K562 (cell line): ENCODE data around the gene AGAP1. TPM values are rescaled to one million over a fixed set of nuclear protein-coding genes. Genes with fewer than 3 reads are reported as not detected.

ENCODE experiments used
- ATAC-seq: fragments of 200-7000 bp; cut with Tn5 transposase; 3 replicates; pipeline ENCODE4 v1.9.1; 2020; ENCODE audit warnings: moderate library complexity
- BruUV-seq: library from RNA; stranded (reverse); fragments of 400-500 nt; replicated peaks from 2 replicates; lab custom pipeline; 2021; lab: Mats Ljungman, UMichigan
- CTCF ChIA-PET: fragments of 300-600 bp; formaldehyde crosslinking; extraction: SDS; loops from one replicate; lab custom pipeline; 2021; ENCODE audit warnings: low intra/inter-chr PET ratio; lab: Yijun Ruan, JAX
- POLR2A ChIA-PET: fragments of 300-600, 350-650 bp; sonication (Branson Sonifier 250); formaldehyde crosslinking; extraction: SDS; loops from one replicate; lab custom pipeline; 2021; ENCODE audit warnings: antibody characterized with exemption, inconsistent platforms; lab: Yijun Ruan, JAX
- DNase-seq, 4 experiments: peaks; one replicate each; pipeline versions ENCODE4 v3.0.0 to v3.0.0-alpha.2; 2011 to 2018; ENCODE audit warnings: low spot score in 3 of 4, mixed read lengths in 3 of 4; ENCODE audit errors: extremely low read depth in 1 of 4
- FAIRE-seq: peaks from 2 replicates; lab custom pipeline; 2011; peaks lifted over from hg19 to GRCh38; lab: Jason Lieb, UNC
- H2AFZ ChIP-seq: 2 replicates; pipeline ENCODE4 v1.6.0; 2011; ENCODE audit warnings: low read depth, low read length, control low read depth, inconsistent platforms
- H3K27ac ChIP-seq: fragments of 200-600 bp; 3 replicates; pipeline ENCODE4 v1.8.0; 2011; ENCODE audit warnings: low read depth, mild to moderate bottlenecking, control low read depth, inconsistent platforms, low read length, moderate library complexity, mixed read lengths; ENCODE audit errors: extremely low read depth
- H3K27me3 ChIP-seq, 2 experiments: fragments of 300-600 bp in 1 of 2; 2 replicates in 1 of 2; 3 replicates in 1 of 2; pipeline versions ENCODE4 v1.6.0 to v1.8.0; 2011; ENCODE audit warnings: inconsistent platforms in 2 of 2, low read length in 2 of 2, mild to moderate bottlenecking in 1 of 2, mixed read lengths in 1 of 2, moderate library complexity in 1 of 2; ENCODE audit not compliant: control insufficient read depth in 2 of 2, insufficient read depth in 2 of 2
- H3K36me3 ChIP-seq: fragments of 300-600 bp; 3 replicates; pipeline ENCODE4 v1.8.0; 2011; ENCODE audit warnings: mild to moderate bottlenecking, low read length, inconsistent platforms; ENCODE audit not compliant: control insufficient read depth, insufficient read depth
- H3K4me1 ChIP-seq, 2 experiments: fragments of 200-600 bp in 1 of 2; replicated peaks in 1 of 2; 2 replicates in 1 of 2; 3 replicates in 1 of 2; pipeline versions ENCODE4 v1.5.1 to v1.8.0; 2011; ENCODE audit warnings: inconsistent platforms in 2 of 2, low read length in 2 of 2, mild to moderate bottlenecking in 1 of 2, mixed read lengths in 1 of 2, moderate library complexity in 1 of 2; ENCODE audit not compliant: control insufficient read depth in 2 of 2, insufficient read depth in 2 of 2
- H3K4me2 ChIP-seq: 2 replicates; pipeline ENCODE4 v1.6.1; 2011; ENCODE audit warnings: low read length, control low read depth, inconsistent platforms, mixed read lengths; ENCODE audit not compliant: insufficient read depth
- H3K4me3 ChIP-seq: fragments of 200-600 bp; sonication (generic), shearing (Covaris generic); 2 replicates; pipeline ENCODE4 v1.5.1; 2016; ENCODE audit warnings: control low read depth, inconsistent platforms
- H3K79me2 ChIP-seq: fragments of 200-600 bp; 3 replicates; pipeline ENCODE4 v1.8.0; 2011; ENCODE audit warnings: low read length, inconsistent platforms; ENCODE audit not compliant: control insufficient read depth, insufficient read depth
- H3K9ac ChIP-seq, 2 experiments: 2 replicates each; pipeline versions ENCODE4 v1.6.0 to v1.6.1; 2011; ENCODE audit warnings: low read depth in 2 of 2, low read length in 2 of 2, control low read depth in 1 of 2, inconsistent platforms in 1 of 2, mild to moderate bottlenecking in 1 of 2, mixed read lengths in 1 of 2; ENCODE audit not compliant: insufficient read depth in 1 of 2
- H3K9me1 ChIP-seq: one replicate; pipeline ENCODE4 v1.6.0; 2011; ENCODE audit warnings: inconsistent platforms, mild to moderate bottlenecking, low read length, moderate library complexity; ENCODE audit not compliant: control insufficient read depth, insufficient read depth
- H3K9me3 ChIP-seq: replicated peaks from 2 replicates; pipeline ENCODE4 v1.5.1; 2011; ENCODE audit warnings: low read depth, low read length, inconsistent platforms; ENCODE audit not compliant: control insufficient read depth, insufficient read depth
- H4K20me1 ChIP-seq: replicated peaks from 2 replicates; pipeline ENCODE4 v1.6.1; 2011; ENCODE audit warnings: low read length, inconsistent platforms, mixed read lengths; ENCODE audit not compliant: control insufficient read depth, insufficient read depth
- ATF7 ChIP-seq: fragments of 450-650 bp; IDR thresholded peaks from 2 replicates; pipeline ENCODE4 v1.7.1; 2014; ENCODE audit warnings: mild to moderate bottlenecking, moderate library complexity
- CREBBP ChIP-seq: IDR thresholded peaks from one replicate; pipeline ENCODE4 v1.6.1; 2012; ENCODE audit warnings: low read depth, mild to moderate bottlenecking, control low read depth, inconsistent platforms, low read length
- EZH2 ChIP-seq: IDR thresholded peaks from 2 replicates; pipeline ENCODE4 v1.6.1; 2012; ENCODE audit warnings: low read depth, mild to moderate bottlenecking, inconsistent platforms, low read length, borderline replicate concordance
- FOSL1 ChIP-seq: fragments of 200-800 bp; sonication (Bioruptor generic); conservative IDR thresholded peaks from 2 replicates; pipeline ENCODE4 v1.6.1; 2016; ENCODE audit warnings: missing genetic modification characterization, missing compliant biosample characterization
- ILK ChIP-seq: fragments of 450-650 bp; IDR thresholded peaks from 2 replicates; pipeline ENCODE4 v1.6.1; 2016; ENCODE audit warnings: missing genetic modification characterization, low read depth, mild to moderate bottlenecking, missing compliant biosample characterization, moderate library complexity, borderline replicate concordance
- KHSRP ChIP-seq: fragments of 450-650 bp; IDR thresholded peaks from 2 replicates; pipeline ENCODE4 v1.6.1; 2017
- MAFK ChIP-seq: IDR thresholded peaks from 2 replicates; pipeline ENCODE4 v1.6.1; 2011; ENCODE audit warnings: low read length, improper control_type of control experiment
- NFXL1 ChIP-seq: fragments of 450-650 bp; formaldehyde crosslinking; IDR thresholded peaks from 2 replicates; pipeline ENCODE4 v1.4.0; 2021; ENCODE audit warnings: mild to moderate bottlenecking
- POLR2H ChIP-seq: IDR thresholded peaks from 2 replicates; pipeline ENCODE4 v1.6.1; 2016; ENCODE audit warnings: missing genetic modification characterization, low read depth, mild to moderate bottlenecking, control low read depth, missing compliant biosample characterization, moderate library complexity
- RFX1 ChIP-seq: fragments of 450-650 bp; IDR thresholded peaks from 2 replicates; pipeline ENCODE4 v1.6.1; 2016; ENCODE audit warnings: mild to moderate bottlenecking, moderate library complexity
- SMAD2 ChIP-seq: fragments of 150-350 bp; IDR thresholded peaks from 2 replicates; pipeline ENCODE4 v1.6.1; 2014; ENCODE audit warnings: low read depth, mild to moderate bottlenecking, low read length
- SMARCA5 ChIP-seq: fragments of 450-650 bp; IDR thresholded peaks from 2 replicates; pipeline ENCODE4 v1.6.1; 2016
- TBL1XR1 ChIP-seq, 2 experiments: IDR thresholded peaks; 2 replicates each; pipeline ENCODE4 v1.6.1; 2012; ENCODE audit warnings: improper control_type of control experiment in 2 of 2, low read length in 2 of 2, mild to moderate bottlenecking in 1 of 2
- ZNF224 ChIP-seq: sonication (generic); formaldehyde crosslinking; IDR thresholded peaks from 2 replicates; pipeline ENCODE4 v1.8.0; 2022; ENCODE audit warnings: mild to moderate bottlenecking, missing genetic modification reagents
- ZNF239 ChIP-seq: fragments of 250-450 bp; sonication (Bioruptor Pico); IDR thresholded peaks from 2 replicates; pipeline ENCODE4 v1.4.0; 2020; ENCODE audit warnings: mild to moderate bottlenecking
- ZNF586 ChIP-seq: fragments of 450-650 bp; formaldehyde crosslinking; conservative IDR thresholded peaks from 2 replicates; pipeline ENCODE4 v1.4.0; 2020; ENCODE audit warnings: mild to moderate bottlenecking, moderate library complexity
- WGBS: fragments of 100-300 bp; shearing (Covaris generic); methylation state at CpG from one replicate; pipeline ENCODE4 v1.1.6; 2016; ENCODE audit warnings: low coverage, mixed read lengths; ENCODE audit not compliant: insufficient coverage; ENCODE audit errors: missing lambda C conversion rate; 5-methylcytosine and 5-hydroxymethylcytosine counted together
- in situ Hi-C: fragments of 300-500 bp; cut with MboI; formaldehyde crosslinking; loops from 4 replicates; pipeline ENCODE4 v1.15.0; 2018; ENCODE audit warnings: inconsistent platforms, mixed read lengths
- intact Hi-C: fragments of 100-400 bp; cut with micrococcal nuclease; formaldehyde crosslinking; loops from 2 replicates; pipeline ENCODE4 v1.14.2; 2022
- polyA plus RNA-seq, 8 experiments: library from polyadenylated mRNA; depleted of rRNA in 4 of 8; stranded (reverse) in 5 of 8; unstranded in 3 of 8; fragments of >200 nt; fragmentation: Nextera tagmentation in 2 of 8; fragmentation: Illumina TruSeq in 1 of 8; extraction: Ambion mirVana in 2 of 8; extraction: Trizol in 1 of 8; gene quantifications; 2 replicates each; pipeline versions ENCODE4 v1.2.1 to v1.2.3, GENCODE V29; 2011 to 2014; ENCODE audit warnings: inconsistent platforms in 1 of 8, missing spikeins in 1 of 8
- total RNA-seq, 7 experiments: library from RNA; depleted of rRNA in 6 of 7; stranded (reverse); fragments of >200 nt in 6 of 7; fragmentation: Illumina TruSeq in 2 of 7; extraction: Trizol in 2 of 7; gene quantifications; 2 replicates each; pipeline versions ENCODE4 v1.2.1 to v1.2.3, GENCODE V29; 2011 to 2021; ENCODE audit warnings: low replicate concordance in 1 of 7
- TF ChIP-seq, protein P1 (sequence below): fragments of 450-650 bp; formaldehyde crosslinking; IDR thresholded peaks from 2 replicates; pipeline ENCODE4 v1.4.0; 2020; ENCODE audit warnings: mild to moderate bottlenecking
- TF ChIP-seq, protein P2 (sequence below): fragments of 200-800 bp; sonication (Bioruptor generic); IDR thresholded peaks from 2 replicates; pipeline ENCODE4 v1.6.1; 2017; ENCODE audit warnings: missing genetic modification characterization, missing compliant biosample characterization
- TF ChIP-seq, protein P3 (sequence below), 2 experiments: fragments of 450-650 bp; conservative IDR thresholded peaks; 2 replicates each; pipeline ENCODE4 v1.6.1; 2017; ENCODE audit warnings: mild to moderate bottlenecking in 2 of 2, moderate library complexity in 2 of 2

Gene AGAP1
- total and polyA plus RNA-seq, 9 of the 15 experiments (the other 6 are each of a cell fraction or from before 2014, with no cell fraction given), result 1.3 to 24.0 (median 10.6) TPM

DNA sequence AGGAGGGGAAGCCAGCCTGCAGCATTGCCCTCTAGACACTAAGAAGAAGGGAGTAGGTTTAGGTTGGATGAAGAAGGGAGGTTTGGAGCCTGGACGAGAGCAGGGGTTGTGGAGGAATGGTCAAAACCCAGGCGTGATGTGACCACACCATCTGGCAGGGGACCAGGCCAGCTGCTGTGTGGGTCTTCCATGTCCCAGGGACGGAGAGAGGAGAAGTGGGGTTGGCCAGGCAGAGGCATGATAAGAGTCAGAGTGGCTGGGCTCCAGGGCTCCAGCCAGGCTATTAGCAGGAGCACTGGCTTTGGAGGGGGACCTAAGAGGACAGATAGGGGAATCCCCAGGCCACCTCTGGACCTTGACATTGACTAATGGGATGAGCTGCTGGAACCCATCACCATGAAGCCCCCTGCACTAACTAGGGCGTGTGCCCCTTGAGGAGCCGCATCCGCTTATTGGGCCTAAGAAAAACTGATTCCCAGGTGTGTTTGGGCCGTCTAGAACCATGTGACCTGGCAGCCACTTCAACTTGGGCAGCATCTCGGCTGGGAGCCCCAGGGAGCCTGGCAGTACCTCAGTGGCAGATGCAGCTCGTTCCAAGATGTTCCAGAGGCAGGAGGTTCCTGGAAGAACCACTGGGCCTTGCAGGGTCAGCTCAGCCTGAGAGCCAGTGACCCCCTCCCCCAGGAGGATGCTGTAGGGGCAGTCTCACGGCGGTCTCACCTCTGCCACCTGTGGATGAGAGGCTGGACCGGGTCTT, 235.1 kb downstream of the AGAP1 start:
- intact Hi-C loops, result no loop called here
- H3K79me2 ChIP-seq, result no peaks in the 10 kb centered on the region
- in situ Hi-C loops, result no loop called here
- peaks cover 0 to 3% of the 10 kb centered on the region in 2 experiments; a peak in 2 of 5 replicates for H3K4me1 ChIP-seq
- WGBS, result 86% methylated on average over 8 of the region's 12 CpGs
- ATAC-seq (no peak), FAIRE-seq (no peak), DNase-seq (no peak)
- H2AFZ ChIP-seq, result no peak overlapping the region
- no peak overlapping the region for H3K27ac ChIP-seq
- no peak overlapping the region for H3K4me2 ChIP-seq
- TF ChIP-seq, protein P1, sequence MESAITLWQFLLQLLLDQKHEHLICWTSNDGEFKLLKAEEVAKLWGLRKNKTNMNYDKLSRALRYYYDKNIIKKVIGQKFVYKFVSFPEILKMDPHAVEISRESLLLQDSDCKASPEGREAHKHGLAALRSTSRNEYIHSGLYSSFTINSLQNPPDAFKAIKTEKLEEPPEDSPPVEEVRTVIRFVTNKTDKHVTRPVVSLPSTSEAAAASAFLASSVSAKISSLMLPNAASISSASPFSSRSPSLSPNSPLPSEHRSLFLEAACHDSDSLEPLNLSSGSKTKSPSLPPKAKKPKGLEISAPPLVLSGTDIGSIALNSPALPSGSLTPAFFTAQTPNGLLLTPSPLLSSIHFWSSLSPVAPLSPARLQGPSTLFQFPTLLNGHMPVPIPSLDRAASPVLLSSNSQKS (CRISPR knock-in tag), result no peak
- TF ChIP-seq TBL1XR1 (IDR thresholded peaks at IDR 0.05; ENCODE audit: low read length in 2 of 2) (no peak), ZNF586 (CRISPR knock-in tag) (no peak), RFX1 (no peak), ILK (no peak), NFXL1 (CRISPR knock-in tag) (no peak), CREBBP (no peak), KHSRP (no peak), ZNF239 (no peak), ATF7 (no peak), FOSL1 (no peak), SMAD2 (no peak), EZH2 (no peak), SMARCA5 (no peak), MAFK (no peak), ZNF224 (CRISPR knock-in tag) (no peak), POLR2H (no peak)
- TF ChIP-seq, protein P2, sequence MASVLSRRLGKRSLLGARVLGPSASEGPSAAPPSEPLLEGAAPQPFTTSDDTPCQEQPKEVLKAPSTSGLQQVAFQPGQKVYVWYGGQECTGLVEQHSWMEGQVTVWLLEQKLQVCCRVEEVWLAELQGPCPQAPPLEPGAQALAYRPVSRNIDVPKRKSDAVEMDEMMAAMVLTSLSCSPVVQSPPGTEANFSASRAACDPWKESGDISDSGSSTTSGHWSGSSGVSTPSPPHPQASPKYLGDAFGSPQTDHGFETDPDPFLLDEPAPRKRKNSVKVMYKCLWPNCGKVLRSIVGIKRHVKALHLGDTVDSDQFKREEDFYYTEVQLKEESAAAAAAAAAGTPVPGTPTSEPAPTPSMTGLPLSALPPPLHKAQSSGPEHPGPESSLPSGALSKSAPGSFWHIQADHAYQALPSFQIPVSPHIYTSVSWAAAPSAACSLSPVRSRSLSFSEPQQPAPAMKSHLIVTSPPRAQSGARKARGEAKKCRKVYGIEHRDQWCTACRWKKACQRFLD (CRISPR knock-in tag), result no peak
- TF ChIP-seq, protein P3, sequence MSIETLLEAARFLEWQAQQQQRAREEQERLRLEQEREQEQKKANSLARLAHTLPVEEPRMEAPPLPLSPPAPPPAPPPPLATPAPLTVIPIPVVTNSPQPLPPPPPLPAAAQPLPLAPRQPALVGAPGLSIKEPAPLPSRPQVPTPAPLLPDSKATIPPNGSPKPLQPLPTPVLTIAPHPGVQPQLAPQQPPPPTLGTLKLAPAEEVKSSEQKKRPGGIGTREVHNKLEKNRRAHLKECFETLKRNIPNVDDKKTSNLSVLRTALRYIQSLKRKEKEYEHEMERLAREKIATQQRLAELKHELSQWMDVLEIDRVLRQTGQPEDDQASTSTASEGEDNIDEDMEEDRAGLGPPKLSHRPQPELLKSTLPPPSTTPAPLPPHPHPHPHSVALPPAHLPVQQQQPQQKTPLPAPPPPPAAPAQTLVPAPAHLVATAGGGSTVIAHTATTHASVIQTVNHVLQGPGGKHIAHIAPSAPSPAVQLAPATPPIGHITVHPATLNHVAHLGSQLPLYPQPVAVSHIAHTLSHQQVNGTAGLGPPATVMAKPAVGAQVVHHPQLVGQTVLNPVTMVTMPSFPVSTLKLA (conservative IDR thresholded peaks at IDR 0.05), result no peak
- CTCF ChIA-PET, result no interaction called here
- POLR2A ChIA-PET, result no interaction called here
- no TSS peak for BruUV-seq
- no peaks in the 10 kb centered on the region for H3K9me1 ChIP-seq
- no peaks in the 10 kb centered on the region for H3K9me3 ChIP-seq
- no peaks in the 10 kb centered on the region; the same call in 2 of the 3 replicates for H3K36me3 ChIP-seq
- H3K4me3 ChIP-seq, result no peak overlapping the region
- H4K20me1 ChIP-seq, result peaks cover 6% of the 10 kb centered on the region; the same call in 1 of the 2 replicates
- no peaks in the 10 kb centered on the region for H3K27me3 ChIP-seq
- H3K9ac ChIP-seq, result no peak overlapping the region; a peak in 1 of 4 replicates
